GM18873 (cell line): ENCODE results near the gene NDP.

ENCODE experiments used
- ATAC-seq: cut with Tn5 transposase; IDR thresholded peaks from one replicate; pipeline ENCODE4 v1.9.1; 2021; ENCODE audit warnings: mild to moderate bottlenecking, moderate library complexity, moderate number of reproducible peaks; ENCODE audit not compliant: unreplicated experiment, low FRiP score

The NDP gene, protein sequence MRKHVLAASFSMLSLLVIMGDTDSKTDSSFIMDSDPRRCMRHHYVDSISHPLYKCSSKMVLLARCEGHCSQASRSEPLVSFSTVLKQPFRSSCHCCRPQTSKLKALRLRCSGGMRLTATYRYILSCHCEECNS

GRCh38 chrX:43973249-43974099, at the start of gene NDP:
Gene NDP, minus strand, starts transcription at chrX:43973390. Its CDS starts 14,745 bp downstream, at chrX:43958645.
- no peak for ATAC-seq

DNA sequence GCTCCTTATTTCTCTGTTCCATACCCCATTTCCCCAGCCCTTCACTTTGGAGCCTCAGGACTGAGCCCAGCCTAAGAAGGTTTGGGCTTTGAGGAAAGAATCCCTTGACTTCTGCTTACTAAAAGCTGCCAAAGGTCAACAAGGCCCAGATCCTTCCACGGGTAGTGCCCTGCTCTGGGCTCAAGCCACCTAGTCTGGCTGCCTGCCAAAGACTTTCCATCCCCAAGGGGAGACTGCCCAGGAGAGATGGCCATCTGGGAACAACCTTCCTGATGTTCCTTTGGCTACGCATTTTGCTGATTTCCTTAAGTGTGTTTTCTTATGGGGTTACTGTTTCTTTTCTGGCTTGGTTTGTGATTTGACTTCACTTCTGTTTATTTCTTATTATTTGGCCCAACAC, 49.8 kb upstream of the NDP start:
- no peak for ATAC-seq

DNA sequence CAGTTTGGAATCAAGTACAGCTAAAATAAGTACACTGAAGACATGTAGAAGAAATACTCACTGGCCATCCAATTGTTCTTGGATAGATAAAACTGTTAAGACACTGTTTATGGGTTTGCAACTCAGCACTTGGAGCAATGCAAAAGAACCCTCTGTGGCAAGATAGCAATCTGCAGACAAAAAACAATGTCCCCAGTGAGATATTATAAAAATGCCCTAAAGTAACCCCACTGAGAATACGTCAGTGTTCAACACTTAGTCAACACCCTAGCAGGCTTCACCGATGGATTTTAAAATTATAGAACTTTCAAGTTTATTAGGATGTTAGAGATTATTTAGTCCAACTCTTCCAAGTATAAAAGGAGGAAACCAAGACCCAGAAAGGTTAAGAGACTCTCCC, 47.5 kb upstream of the NDP start:
- ATAC-seq: no peak

- ATAC-seq: no peak
Measured at GRCh38 chrX:44019911-44020310, 46.7 kb upstream of the NDP start.

DNA sequence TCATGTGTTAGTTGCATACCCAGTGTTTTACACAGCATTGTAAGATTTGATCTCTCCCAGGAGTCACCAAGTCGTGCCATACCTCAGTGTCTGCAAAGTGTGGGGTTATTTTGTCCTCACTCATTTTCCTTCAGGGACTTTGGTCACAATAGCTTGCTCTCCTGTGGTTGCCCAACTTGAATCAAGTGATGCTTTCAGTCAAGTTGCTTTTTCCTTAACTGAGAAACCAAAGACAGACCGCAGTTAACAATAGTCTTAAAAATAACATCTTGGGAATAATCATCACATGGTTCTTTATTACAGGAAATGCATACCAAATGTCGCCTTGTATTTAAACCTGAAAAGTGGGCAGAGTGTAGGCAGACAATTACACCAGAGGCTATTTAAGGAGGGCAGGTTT, 44.5 kb upstream of the NDP start:
- ATAC-seq: no peak

DNA sequence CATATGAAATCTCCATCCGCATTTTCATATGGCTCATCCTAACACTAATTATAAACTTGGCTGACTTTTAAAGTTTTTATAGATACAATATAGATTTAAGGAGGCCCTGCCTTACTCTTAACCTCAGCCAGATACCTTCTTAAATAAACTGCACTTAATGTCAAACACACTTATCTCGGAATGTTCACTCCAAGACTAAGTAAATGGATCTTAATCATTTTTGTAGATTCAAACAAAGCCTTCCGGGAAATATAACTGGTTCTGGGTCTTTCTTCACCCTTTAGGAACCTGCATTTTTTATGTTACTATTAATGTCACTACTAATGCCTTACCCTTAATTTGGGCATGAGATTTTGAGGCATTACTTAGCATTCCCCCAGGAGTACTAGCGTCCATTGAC, 43.7 kb upstream of the NDP start:
- ATAC-seq: no peak

DNA sequence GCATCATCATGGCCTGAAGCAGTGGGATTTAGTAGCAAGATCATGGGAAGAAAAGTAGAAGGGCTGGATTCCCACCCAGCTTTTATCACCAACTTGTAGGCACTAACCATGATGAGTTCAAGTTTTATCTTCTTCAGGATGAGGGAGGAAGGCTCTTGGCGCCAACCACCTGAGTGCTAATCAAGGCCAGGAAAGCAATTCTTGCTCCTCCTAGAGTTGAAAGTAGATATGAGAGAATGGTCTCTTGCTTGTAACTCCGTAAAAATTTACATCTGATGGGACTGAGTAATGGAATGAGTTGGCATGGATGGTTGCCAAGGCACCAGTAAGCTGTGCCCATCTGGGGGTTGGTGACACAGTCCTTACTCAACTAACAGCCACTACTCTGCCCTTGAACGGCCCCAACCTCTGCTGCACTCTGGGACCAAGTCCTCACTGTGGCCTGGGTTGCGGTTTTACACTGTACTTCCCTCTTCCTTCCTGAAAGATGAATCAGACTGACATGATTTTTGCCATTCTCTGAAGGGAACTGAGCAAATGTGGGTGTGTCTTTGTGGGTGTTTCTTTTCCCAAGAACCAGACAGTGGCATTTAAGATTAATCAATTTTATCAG, 39.4 kb upstream of the NDP start:
- no peak for ATAC-seq

DNA sequence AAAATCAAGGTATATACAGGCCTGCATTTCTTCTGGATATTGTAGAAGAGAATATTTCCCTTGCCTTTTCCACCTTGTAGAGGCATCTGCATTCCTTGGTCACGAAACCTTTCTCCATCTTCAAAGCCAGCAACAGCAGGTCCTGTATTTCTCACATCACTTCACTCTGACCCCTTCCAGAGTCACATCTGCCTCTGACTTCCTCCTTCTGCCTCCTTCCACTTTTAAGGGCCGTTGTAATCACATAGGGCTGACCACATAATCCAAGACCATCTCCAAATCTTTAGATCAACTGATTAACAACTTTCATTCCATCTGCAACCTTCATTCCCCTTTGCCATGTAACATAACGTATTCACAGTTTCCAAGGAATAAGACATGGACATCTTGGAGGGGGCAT, 38.3 kb upstream of the NDP start:
- no peak for ATAC-seq

- no peak for ATAC-seq
Measured at GRCh38 chrX:44010626-44011025, 37.4 kb upstream of the NDP start.

GRCh38 chrX:44006081-44006480, 32.9 kb upstream of the NDP start:
- ATAC-seq: no peak

GRCh38 chrX:44003975-44004374, 30.8 kb upstream of the NDP start:
- no peak for ATAC-seq

DNA sequence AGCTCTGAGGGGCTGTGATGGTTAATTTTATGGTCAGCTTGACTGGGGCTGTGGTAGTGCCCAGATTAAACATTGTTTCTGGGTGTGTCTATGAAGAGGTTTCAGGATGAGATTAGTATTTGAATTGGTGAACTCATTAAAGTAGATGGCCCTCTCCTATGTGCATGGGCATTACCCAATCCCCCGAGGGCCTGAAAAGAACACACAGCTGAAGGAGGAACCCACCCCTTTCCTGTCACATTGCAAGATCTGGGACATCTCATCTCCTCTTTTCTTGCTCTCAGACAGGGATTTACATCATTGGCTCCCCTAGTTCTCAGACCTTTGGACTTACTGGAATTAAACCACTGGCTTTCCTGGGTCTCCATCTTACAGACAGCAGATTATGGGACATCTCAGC, 29.4 kb upstream of the NDP start:
- no peak for ATAC-seq

- ATAC-seq: no peak
Measured at GRCh38 chrX:43998374-43998773, 25.2 kb upstream of the NDP start.

DNA sequence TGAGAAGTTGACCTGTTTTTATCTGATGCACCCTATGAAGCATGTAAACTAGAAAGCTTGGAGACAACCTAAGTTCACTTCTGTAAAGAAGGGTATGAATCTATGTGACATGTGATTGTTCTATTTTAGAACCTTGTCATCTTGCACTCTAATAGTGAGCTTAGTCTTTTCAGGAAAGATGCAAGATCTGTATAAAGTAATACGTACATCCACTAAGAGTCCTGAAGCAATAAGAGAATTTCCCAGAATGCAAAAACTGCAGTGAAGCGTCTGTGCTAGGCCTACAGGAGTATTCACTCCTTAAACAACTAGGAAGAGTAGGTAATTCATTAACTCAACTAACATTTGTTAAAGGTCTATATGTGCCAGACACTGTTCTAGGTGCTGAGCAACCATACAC, 23.3 kb upstream of the NDP start:
- ATAC-seq: no peak

GRCh38 chrX:43986083-43986482, 12.9 kb upstream of the NDP start:
- ATAC-seq: no peak

DNA sequence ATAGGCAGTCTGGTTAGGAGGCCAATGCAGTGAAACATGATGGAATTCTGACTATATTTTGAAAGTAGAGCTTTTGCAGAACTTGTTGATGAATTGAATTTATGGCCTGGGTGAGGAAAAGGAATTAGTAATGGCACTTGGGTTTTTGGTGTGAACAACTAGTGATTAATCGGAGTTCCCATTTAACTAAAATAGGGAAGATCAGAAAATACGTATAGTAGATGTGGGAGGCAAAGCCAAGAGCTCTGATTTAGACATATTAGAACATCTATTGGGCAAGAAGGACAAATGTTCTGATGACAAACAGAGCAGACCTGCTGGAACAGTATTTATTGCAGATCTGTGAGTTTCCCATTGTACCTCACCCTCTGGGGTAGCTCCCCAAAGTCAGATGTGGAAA, 12.3 kb upstream of the NDP start:
- no peak for ATAC-seq

- ATAC-seq: no peak
Measured at GRCh38 chrX:43978226-43978625, 5.0 kb upstream of the NDP start.

GRCh38 chrX:43976205-43976604, 3.0 kb upstream of the NDP start:
- no peak for ATAC-seq

GRCh38 chrX:43975796-43976195, 2.6 kb upstream of the NDP start:
- ATAC-seq: no peak

DNA sequence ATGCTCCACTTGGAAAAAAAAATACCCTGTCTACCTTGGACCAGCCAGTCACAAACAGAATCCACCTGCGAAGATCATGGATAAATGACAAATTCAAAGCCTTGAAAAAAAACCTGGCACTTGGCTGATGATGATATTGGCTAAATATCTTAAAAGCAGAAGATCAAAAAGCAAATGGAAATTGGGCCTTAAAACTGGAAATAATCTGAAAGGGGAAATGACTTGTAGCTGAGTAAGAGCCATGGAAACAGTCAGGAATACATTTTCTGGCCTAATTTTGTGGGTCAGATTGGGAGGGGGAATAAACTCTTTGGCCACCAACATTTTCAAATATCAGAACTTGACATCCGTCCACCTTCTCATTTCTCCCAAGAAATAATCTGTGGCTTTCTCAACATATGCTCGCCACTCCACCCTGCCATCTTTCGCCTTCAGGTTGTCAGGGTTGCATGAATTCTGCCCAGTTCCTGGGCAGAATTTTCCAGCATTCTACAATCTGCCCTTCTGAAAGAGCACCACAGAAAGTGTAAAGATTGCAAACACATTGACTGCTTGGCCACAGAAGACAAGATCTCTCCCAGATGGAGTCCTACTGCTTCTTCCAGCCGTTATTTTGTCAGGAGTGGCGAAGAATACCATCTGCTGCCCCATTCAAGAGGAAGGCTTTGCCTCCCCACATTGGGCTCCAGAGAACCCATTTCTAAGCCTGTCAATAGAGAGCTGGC, 1.7 kb upstream of the NDP start:
- no peak for ATAC-seq

DNA sequence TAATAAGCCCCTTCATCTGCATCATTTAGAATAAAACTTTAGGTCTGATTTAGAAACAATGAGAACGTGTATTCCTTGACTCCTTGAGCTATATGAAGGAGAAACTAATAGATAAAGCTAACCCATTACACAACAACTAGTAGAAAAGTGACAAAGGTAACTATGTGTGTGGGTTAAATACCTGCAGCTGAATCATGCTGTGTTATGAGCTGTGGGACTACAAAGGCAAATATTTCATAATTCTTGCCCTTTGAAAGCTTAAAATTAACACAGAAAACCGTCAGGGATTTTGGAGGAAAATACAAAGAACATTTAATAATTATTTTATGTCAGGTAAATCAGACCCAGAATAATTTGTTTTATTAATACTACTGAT, 898 bp upstream of the NDP start:
- ATAC-seq: no peak
